Astrocyte of the spinal cord (primary cell): ENCODE measurements around the gene RHOT2.
A peak's percentile ranks its signal among the peaks of the same experiment; 100 is the strongest.
"Not testable (repeated sequence)": the region's sequence is repeated elsewhere in the genome, so short reads cannot be mapped to it uniquely, and the experiment has no call there.

Experiments used
- DNase-seq: peaks from one replicate; pipeline ENCODE4 v3.0.0; 2011; ENCODE audit warnings: low read depth, low spot score
- H3K4me3 ChIP-seq: 2 replicates; pipeline ENCODE4 v1.5.1; 2011; ENCODE audit warnings: low read depth, mild to moderate bottlenecking, low read length, moderate library complexity
- CTCF ChIP-seq: IDR thresholded peaks from 2 replicates; pipeline ENCODE4 v1.5.1; 2012; ENCODE audit warnings: low read depth, mild to moderate bottlenecking, low read length, inconsistent platforms
- in situ Hi-C: cut with HindIII; loops from 2 replicates; pipeline ENCODE4 v1.10.0; 2017; ENCODE audit warnings: low sequenced_read_pairs

RHOT2 gene

DNA sequence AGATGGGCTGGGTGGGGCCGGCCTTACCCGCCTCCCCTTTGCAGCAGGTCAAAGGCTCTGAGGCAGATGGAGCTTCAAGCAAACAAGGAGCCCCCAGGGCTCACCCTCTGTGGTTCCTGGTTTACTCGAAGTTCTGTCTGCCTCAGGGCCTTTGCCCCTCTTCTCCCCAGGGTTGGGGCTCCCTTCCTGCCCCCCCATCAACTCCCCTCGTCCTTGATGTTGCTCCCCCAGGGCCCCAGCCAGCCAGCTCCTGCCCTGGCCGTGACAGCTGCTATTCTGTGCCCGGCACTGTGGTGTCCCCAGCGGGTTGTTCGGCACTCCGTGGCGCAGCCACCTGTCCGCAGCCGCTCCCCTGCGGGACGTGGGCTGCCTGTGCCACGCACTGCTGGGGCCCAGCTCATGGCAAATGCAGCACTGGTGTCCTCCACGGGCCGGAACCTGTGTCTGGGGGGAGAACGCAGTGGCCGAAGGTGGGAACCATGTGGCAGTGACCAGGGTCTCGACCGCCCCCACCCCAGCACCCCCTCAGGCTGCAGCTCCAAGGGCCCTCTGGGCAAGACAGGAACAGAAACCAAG is 42.7 kb downstream of the RHOT2 start:
- no peak for TF ChIP-seq CTCF
- in situ Hi-C loops: no loop called here
- no peak overlapping the region for H3K4me3 ChIP-seq

DNA sequence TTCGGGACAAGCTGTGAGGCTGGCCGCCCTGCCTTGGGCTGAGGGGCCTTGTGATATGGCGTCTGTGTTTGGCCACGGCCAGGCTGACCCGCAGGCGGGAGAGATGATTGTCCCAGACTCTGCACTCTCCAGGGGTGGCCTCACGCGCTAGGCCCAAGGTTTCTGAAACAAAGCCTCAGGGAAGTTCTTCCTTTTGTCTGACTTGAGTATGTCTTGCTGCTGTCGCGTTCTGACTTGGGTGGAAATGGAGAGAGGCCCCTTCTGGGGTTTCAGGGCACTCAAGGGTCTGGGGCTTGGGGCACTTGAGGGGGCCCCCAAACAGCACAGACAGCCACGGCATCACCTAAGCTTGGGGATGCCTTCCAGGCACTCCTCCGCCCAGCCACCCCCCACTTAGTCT is 43.2 kb downstream of the RHOT2 start:
- H3K4me3 ChIP-seq: no peak overlapping the region
- no peak for TF ChIP-seq CTCF
- no peak for DNase-seq
- in situ Hi-C loops: no loop called here

More for the DNA sequence above, 42.7 kb downstream of the RHOT2 start:
- no peak for DNase-seq

GRCh38 chr16:711548-712320 is 43.8 kb downstream of the RHOT2 start:
- in situ Hi-C loops: no loop called here
- H3K4me3 ChIP-seq: no peak overlapping the region
- TF ChIP-seq CTCF: peak; percentile 85
- peak; percentile 50 for DNase-seq

- H3K4me3 ChIP-seq, in situ Hi-C loops: not testable (repeated sequence)
- peak; percentile 40 for TF ChIP-seq CTCF
- DNase-seq: peak; percentile 87
Observed at GRCh38 chr16:712740-713250, 44.9 kb downstream of the RHOT2 start.

DNA sequence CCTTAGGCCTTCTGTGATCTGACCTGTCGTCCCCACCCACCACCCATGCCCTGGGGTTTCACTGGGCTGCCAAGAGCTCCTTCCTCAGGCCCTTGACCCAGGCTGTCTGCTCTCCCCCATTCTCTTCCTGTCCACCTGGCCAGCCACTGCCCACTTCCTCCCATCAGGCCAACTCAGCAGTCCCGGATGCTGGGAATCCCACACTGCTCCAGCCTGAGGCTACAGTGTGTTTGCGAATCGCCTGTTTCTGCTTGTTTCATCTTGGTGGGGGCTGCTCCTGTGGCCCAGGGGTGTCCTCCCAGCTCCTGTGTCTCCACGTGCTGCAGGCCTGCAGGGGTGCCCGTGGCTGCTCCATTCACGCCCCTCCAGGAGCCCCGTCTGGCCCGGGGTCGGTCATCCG is 46.1 kb downstream of the RHOT2 start:
- in situ Hi-C loops: no loop called here
- no peak for DNase-seq
- no peak overlapping the region for H3K4me3 ChIP-seq
- TF ChIP-seq CTCF: no peak

DNA sequence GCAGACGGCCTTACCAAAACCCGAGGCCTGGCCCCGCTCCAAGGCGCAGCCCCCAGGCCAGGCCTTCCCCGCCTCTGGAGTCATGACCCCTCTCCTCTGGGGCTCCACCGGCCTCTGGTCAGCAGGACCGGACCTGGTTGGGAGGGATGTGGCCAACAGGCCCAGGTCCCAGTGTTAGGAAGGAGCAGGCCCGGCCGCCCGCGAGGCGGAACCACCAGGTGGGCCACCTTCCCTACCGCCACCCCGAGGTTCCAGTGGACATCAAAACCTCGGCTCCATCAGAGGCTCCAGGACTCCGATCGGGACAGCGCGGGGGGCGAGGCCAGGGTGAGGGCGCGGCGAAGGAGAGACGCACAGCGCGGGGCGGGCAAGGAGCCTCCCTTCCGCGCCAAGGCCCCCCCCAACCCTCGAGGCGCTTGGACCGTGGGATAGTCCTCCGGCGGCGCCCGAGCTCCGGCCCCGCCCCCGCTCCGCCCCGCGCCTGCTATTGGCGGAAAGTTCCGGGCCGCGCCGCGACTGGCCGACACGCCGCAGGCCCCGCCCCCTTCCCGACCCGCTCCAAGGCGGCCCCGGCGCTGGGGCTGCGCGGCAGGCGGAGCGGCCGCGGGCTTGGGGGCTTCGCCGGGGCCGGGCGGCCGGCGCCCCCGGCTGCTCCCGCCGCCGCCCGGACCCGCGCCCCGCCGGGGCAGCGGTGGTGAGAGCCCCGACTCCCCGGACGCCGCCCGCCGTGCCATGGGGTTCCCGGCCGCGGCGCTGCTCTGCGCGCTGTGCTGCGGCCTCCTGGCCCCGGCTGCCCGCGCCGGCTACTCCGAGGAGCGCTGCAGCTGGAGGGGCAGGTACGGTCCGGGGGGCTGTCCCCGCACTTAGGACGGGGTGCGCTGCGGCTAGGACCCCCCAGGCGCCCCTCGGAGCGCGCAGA is 46.9 kb downstream of the RHOT2 start, which contains the start of gene METRN:
TSS of gene METRN (plus strand) at position 561 of the 919 bp plus-strand sequence. CDS start at position 733, 172 bp downstream.
- DNase-seq: peak; percentile 86
- no peak for TF ChIP-seq CTCF
- peak within 1 kb of the TSS; percentile 47 for H3K4me3 ChIP-seq
- in situ Hi-C loops: no loop called here
